Fibroblast of lung (primary cell): ENCODE data around the gene ZNF513. TPM values are rescaled to one million over a fixed set of nuclear protein-coding genes. Genes with fewer than 3 reads are reported as not detected.

Source experiments
- DNase-seq, 2 donors: peaks; one replicate each; pipeline versions ENCODE4 v3.0.0 to v3.0.0-alpha.2; 2010; ENCODE audit warnings: low read depth in 2 of 2
- H2AFZ ChIP-seq: 2 replicates; pipeline ENCODE4 v1.5.1; 2012; ENCODE audit warnings: low read length, control low read depth, inconsistent platforms
- H3K27ac ChIP-seq: 2 replicates; pipeline ENCODE4 v1.5.1; 2011; ENCODE audit warnings: low read length, control low read depth; ENCODE audit not compliant: insufficient read depth
- H3K27me3 ChIP-seq: 2 replicates; pipeline ENCODE4 v1.5.1; 2011; ENCODE audit warnings: mild to moderate bottlenecking, low read length; ENCODE audit not compliant: control insufficient read depth, insufficient read depth
- H3K36me3 ChIP-seq: 2 replicates; pipeline ENCODE4 v1.5.1; 2011; ENCODE audit warnings: low read length; ENCODE audit not compliant: control insufficient read depth, insufficient read depth
- H3K4me1 ChIP-seq: 2 replicates; pipeline ENCODE4 v1.5.1; 2011; ENCODE audit warnings: low read length; ENCODE audit not compliant: control insufficient read depth, insufficient read depth; ENCODE audit errors: extremely low read depth
- H3K4me2 ChIP-seq: 2 replicates; pipeline ENCODE4 v1.5.1; 2011; ENCODE audit warnings: low read length, control low read depth; ENCODE audit not compliant: insufficient read depth; ENCODE audit errors: extremely low read depth
- H3K4me3 ChIP-seq, 4 experiments: fragments of 200-600 bp in 1 of 4; sonication (generic) in 1 of 4; replicated peaks in 1 of 4; 2 replicates each; pipeline ENCODE4 v1.5.1; 2011 to 2016; ENCODE audit warnings: low read length in 4 of 4, low read depth in 3 of 4, mild to moderate bottlenecking in 3 of 4, control low read depth in 2 of 4, inconsistent platforms in 1 of 4, mixed read lengths in 1 of 4; ENCODE audit not compliant: insufficient read depth in 1 of 4; ENCODE audit errors: control extremely low read depth in 1 of 4
- H3K79me2 ChIP-seq: 2 replicates; pipeline ENCODE4 v1.5.1; 2012; ENCODE audit warnings: mild to moderate bottlenecking, low read length, inconsistent platforms; ENCODE audit not compliant: control insufficient read depth, insufficient read depth
- H3K9ac ChIP-seq: 2 replicates; pipeline ENCODE4 v1.5.1; 2011; ENCODE audit warnings: mild to moderate bottlenecking, low read length, control low read depth; ENCODE audit not compliant: insufficient read depth
- H3K9me3 ChIP-seq: 2 replicates; pipeline ENCODE4 v1.5.1; 2012; ENCODE audit warnings: low read depth, low read length; ENCODE audit not compliant: control insufficient read depth, insufficient read depth
- H4K20me1 ChIP-seq: 2 replicates; pipeline ENCODE4 v1.5.1; 2011; ENCODE audit warnings: low read length; ENCODE audit not compliant: control insufficient read depth, insufficient read depth; ENCODE audit errors: extremely low read depth
- EZH2 ChIP-seq: IDR thresholded peaks from 2 replicates; pipeline ENCODE4 v1.5.1; 2012; ENCODE audit warnings: low read length, control low read depth, mild to moderate bottlenecking; ENCODE audit errors: missing control alignments
- polyA plus RNA-seq, 2 donors: library from polyadenylated mRNA; depleted of rRNA in 1 of 2; stranded (reverse) in 1 of 2; unstranded in 1 of 2; fragments of >200 nt; gene quantifications; 2 replicates each; pipeline ENCODE4 v1.2.1, GENCODE V29; 2011 to 2012; ENCODE audit warnings: missing spikeins in 1 of 2
- total RNA-seq: library from RNA; depleted of rRNA; stranded (reverse); fragments of >200 nt; gene quantifications from 2 replicates; pipeline ENCODE4 v1.2.1, GENCODE V29; 2014
- TF ChIP-seq, protein P1 (sequence below), 2 donors: IDR thresholded peaks in 1 of 2; conservative IDR thresholded peaks in 1 of 2; 1 replicate in 1 of 2; 2 replicates in 1 of 2; pipeline ENCODE4 v1.5.1; 2011 to 2012; ENCODE audit warnings: low read length in 2 of 2, control low read depth in 1 of 2, inconsistent platforms in 1 of 2, low read depth in 1 of 2, mild to moderate bottlenecking in 1 of 2

The ZNF513 gene
- total and polyA plus RNA-seq, 2 donors (not counting 1 experiment from before 2014, with no cell fraction given), result 7.0 to 8.4 TPM

DNA sequence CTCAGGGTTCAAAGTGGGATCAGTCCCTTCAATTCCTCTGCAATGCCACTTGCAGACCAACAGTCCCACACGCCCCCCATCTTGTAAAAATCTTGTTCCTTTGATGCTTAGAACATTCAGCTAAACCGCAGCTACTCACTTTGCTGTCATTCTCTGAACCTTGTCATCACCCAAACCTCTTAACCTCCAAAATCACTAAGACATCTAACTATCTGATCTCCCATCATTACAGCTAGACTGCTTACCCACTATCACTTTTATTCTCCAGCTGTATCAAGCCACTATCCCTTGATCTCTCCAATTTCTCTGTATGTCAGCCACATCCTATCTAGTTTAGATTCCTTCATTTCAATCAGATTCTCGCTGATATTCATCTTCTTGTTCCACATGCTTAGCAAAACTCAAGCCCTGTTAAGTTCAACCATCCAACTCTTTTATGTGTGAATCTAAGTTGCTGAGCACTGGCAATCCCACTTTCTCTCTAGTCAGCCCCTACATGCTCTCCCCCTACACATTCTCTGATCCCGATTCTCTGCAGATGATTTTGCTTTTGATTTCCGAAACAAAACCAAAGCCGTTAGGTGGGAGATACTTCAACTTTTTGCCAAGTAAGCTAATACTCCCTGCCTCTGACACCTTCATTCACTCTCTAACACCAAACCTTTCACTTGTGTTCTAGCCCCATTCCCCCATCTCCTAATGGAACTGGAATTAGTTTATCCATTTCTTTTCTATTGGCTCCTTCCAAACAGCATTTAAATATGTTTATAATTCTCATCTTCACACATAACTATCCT, 28.5 kb downstream of the ZNF513 start:
- TF ChIP-seq, protein P1, sequence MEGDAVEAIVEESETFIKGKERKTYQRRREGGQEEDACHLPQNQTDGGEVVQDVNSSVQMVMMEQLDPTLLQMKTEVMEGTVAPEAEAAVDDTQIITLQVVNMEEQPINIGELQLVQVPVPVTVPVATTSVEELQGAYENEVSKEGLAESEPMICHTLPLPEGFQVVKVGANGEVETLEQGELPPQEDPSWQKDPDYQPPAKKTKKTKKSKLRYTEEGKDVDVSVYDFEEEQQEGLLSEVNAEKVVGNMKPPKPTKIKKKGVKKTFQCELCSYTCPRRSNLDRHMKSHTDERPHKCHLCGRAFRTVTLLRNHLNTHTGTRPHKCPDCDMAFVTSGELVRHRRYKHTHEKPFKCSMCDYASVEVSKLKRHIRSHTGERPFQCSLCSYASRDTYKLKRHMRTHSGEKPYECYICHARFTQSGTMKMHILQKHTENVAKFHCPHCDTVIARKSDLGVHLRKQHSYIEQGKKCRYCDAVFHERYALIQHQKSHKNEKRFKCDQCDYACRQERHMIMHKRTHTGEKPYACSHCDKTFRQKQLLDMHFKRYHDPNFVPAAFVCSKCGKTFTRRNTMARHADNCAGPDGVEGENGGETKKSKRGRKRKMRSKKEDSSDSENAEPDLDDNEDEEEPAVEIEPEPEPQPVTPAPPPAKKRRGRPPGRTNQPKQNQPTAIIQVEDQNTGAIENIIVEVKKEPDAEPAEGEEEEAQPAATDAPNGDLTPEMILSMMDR (conservative IDR thresholded peaks at IDR 0.05 in 1 of 2, IDR thresholded peaks at IDR 0.05 in 1 of 2; ENCODE audit: low read depth in 1 of 2, low read length in 2 of 2), result no peak
- TF ChIP-seq EZH2, result no peak
- DNase-seq, result no peak
- Histone ChIP-seq H3K27ac (no peak overlapping the region), H2AFZ (no peak overlapping the region), H3K79me2 (peaks cover 64% of the 10 kb centered on the region), H3K9me3 (no peaks in the 10 kb centered on the region), H3K4me1 (peaks cover 5% of the 10 kb centered on the region), H3K9ac (no peak overlapping the region), H3K4me2 (no peak overlapping the region), H3K36me3 (no peaks in the 10 kb centered on the region), H3K27me3 (no peaks in the 10 kb centered on the region), H3K4me3 (no peak overlapping the region), H4K20me1 (no peaks in the 10 kb centered on the region)

- Histone ChIP-seq H3K36me3 (no peaks in the 10 kb centered on the region), H3K4me2 (no peak overlapping the region), H2AFZ (no peak overlapping the region), H3K27ac (no peak overlapping the region), H3K4me1 (peaks cover 3% of the 10 kb centered on the region), H3K27me3 (no peaks in the 10 kb centered on the region), H3K9ac (no peak overlapping the region), H3K9me3 (no peaks in the 10 kb centered on the region), H3K79me2 (peaks cover 62% of the 10 kb centered on the region), H4K20me1 (no peaks in the 10 kb centered on the region), H3K4me3 (no peak overlapping the region)
- TF ChIP-seq EZH2, result no peak
- TF ChIP-seq, protein P1 (conservative IDR thresholded peaks at IDR 0.05 in 1 of 2, IDR thresholded peaks at IDR 0.05 in 1 of 2; ENCODE audit: low read depth in 1 of 2, low read length in 2 of 2), result no peak
- DNase-seq, result no peak
Measured at GRCh38 chr2:27350106-27350693, 30.3 kb downstream of the ZNF513 start.

DNA sequence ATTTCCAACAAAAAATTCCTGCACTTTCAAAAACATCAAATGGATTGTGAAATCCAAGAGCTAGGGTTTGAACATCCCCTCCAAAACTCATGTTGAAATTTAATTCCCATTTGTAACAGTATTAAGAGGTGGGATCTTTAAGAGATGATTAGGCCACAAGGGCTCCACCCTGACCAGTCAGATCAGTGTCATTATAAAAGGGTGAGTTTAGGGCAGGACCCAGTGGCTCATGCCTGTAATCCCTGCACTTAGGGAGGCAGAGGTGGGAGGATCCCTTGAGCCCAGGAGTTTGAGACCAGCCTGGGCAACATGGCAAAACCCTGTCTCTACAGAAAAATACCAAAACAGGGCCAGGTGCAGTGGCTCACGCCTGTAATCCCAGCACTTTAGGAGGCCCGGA, 32.9 kb downstream of the ZNF513 start:
- no peaks in the 10 kb centered on the region for H3K27me3 ChIP-seq
- no peak overlapping the region for H3K27ac ChIP-seq
- no peaks in the 10 kb centered on the region for H4K20me1 ChIP-seq
- H3K4me3 ChIP-seq, result no peak overlapping the region
- H3K4me2 ChIP-seq, result no peak overlapping the region
- no peaks in the 10 kb centered on the region for H3K4me1 ChIP-seq
- DNase-seq, result no peak
- no peaks in the 10 kb centered on the region for H3K36me3 ChIP-seq
- H3K79me2 ChIP-seq, result peaks cover 41% of the 10 kb centered on the region
- no peak for TF ChIP-seq EZH2
- H3K9me3 ChIP-seq, result no peaks in the 10 kb centered on the region
- no peak overlapping the region for H2AFZ ChIP-seq
- no peak overlapping the region for H3K9ac ChIP-seq
